ENCODE measurements around the gene MAPK8IP1.

- TF ChIP-seq CTCF (IDR thresholded peaks at IDR 0.05): no peak
- no peak for TF ChIP-seq POLR2A (IDR thresholded peaks at IDR 0.05)
These were observed 13.8 kb upstream of the MAPK8IP1 start for GRCh38 chr11:45871638-45872037.

Measured in lower leg skin (tissue), 3 donors.